VCaP (cell line): ENCODE data around the gene ADGRG3.

ENCODE experiments used
- H3K27ac ChIP-seq: fragments of 450-650 bp; 2 replicates; pipeline ENCODE4 v1.5.1; 2017
- TF ChIP-seq, protein P1 (sequence below): fragments of 450-650 bp; conservative IDR thresholded peaks from 2 replicates; pipeline ENCODE4 v1.5.1; 2017; ENCODE audit warnings: mild to moderate bottlenecking, moderate library complexity

Gene ADGRG3

DNA sequence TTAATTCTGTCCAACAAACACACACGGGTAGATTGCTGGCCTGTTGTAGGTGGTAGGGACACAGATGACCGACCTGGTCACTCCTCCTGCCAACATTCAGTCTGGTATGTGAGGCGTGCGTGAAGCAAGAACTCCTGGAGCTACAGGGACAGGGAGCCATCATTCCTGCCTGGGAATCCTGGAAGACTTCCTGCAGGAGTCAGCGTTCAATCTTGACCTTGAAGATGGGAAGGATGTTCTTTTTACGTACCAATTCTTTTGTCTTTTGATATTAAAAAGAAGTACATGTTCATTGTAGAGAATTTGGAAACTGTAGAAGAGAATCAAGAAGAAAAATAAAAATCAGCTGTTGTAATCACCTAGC, 3.5 kb upstream of the ADGRG3 start:
- TF ChIP-seq, protein P1, sequence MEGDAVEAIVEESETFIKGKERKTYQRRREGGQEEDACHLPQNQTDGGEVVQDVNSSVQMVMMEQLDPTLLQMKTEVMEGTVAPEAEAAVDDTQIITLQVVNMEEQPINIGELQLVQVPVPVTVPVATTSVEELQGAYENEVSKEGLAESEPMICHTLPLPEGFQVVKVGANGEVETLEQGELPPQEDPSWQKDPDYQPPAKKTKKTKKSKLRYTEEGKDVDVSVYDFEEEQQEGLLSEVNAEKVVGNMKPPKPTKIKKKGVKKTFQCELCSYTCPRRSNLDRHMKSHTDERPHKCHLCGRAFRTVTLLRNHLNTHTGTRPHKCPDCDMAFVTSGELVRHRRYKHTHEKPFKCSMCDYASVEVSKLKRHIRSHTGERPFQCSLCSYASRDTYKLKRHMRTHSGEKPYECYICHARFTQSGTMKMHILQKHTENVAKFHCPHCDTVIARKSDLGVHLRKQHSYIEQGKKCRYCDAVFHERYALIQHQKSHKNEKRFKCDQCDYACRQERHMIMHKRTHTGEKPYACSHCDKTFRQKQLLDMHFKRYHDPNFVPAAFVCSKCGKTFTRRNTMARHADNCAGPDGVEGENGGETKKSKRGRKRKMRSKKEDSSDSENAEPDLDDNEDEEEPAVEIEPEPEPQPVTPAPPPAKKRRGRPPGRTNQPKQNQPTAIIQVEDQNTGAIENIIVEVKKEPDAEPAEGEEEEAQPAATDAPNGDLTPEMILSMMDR, result no peak
- H3K27ac ChIP-seq, result no peak overlapping the region

DNA sequence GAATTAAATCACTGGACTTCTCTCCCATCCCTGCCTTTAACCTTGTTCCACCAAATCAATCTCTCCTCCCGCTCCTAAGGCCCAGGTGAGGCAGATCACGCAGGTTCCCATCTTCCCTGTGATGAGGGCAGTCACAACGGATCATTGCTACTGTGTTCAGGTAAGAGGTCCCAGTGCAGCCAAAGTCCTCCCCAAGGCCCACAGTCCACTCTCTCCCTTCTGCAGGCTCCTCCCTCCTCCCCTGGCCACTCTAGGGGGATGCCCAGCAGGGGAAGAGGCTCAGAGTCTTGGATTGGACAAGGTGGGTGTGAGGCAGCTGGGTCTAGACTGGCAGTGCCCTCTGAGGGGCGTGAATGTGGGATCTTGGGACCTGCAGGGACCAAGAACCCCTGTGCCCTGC, 2.6 kb upstream of the ADGRG3 start:
- TF ChIP-seq, protein P1, result no peak
- no peak overlapping the region for H3K27ac ChIP-seq

DNA sequence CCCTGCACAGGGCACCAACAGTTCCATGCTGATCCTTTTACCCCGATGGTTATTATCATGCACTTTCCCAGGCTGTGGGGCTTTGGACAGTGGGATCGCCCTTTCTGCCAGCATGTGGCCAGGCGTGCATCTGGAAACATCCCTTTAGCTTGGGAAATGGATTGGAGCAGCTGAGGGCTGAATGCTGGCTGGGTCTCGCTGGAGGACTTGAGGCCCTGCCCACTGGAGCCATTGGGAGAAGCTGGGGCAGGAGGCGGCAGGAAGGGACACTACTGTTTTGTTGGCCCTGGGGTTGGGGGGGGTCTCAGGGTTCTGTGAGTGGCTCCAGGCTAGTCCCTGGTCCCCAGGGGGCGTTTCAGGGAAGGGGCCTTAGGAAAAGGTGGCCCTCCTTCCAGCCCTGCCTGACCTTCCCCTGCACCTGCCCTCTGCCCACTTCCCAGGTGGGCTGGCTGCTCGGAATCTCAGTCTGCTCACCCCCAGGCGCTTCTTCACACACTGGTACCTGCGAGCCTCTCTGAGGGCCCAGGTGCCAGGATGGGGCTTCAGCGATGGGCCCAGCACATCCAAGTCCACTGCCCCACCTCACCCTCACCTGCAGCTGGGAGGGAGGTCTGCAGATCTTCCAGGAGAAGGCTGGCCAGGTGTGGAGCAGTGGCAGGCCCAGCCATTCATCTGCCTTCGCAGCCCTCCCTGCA, 1.6 kb upstream of the ADGRG3 start:
- TF ChIP-seq, protein P1, result no peak
- H3K27ac ChIP-seq, result no peak overlapping the region

DNA sequence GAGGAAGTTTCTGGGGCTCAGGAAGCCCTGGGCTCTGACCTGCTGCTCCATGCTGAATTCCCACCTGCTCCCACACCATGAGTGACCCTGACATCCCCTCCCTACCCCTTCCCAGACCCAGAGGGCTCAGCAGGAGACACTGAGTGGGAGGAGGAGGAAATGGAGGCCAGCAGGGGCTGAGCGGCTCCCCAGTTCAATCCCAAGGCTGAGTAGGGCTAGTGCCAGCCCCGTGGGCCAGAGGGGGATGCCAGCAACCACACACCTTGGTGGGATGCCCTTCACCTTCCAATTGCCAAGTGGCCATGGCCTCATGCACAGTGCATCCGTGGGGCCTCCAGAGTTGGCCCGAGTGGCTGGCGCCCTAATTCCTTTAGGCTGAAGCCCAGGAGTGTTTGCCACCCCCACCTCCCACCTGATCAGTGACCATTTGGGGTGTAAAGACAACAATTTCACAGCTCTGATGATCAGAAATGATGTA, 1.0 kb upstream of the ADGRG3 start:
- TF ChIP-seq, protein P1, result no peak
- no peak overlapping the region for H3K27ac ChIP-seq

DNA sequence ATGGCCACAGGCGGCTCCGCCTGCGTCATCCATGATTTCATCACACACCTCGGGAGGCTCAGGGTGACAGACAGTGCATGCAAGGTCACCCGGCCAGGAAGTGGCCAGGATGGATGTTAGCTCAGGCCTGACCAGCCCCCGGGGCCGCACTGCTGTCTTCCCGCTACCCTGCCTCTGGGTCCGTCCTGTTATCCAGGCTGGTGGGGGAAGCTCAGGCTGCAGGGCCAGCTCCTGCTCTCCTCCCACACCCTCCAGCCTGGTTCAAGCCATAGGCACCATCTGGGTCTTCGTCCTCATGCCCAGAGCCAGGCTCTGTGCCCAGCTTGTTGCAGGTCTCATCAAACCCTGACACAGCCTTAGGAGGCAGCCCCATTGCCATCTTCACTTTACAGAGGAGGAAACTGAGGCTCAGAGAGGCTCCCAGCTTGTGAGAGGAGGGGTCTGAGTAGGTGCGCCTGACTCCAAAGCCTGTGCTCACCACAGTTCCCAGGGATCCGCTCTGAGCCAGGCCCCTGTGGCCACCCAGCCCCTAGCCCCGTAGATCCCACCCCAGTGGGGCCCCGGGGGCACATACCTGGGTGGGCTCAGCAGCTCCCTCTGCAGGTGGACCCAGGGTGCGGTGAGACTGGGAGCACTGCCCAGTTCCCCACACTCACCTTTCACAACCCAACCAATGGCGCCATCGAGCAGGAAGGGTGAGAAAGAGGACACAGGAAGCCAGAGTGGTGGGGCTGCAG, 412 bp upstream of the ADGRG3 start:
- TF ChIP-seq, protein P1, result no peak
- no peak overlapping the region for H3K27ac ChIP-seq

DNA sequence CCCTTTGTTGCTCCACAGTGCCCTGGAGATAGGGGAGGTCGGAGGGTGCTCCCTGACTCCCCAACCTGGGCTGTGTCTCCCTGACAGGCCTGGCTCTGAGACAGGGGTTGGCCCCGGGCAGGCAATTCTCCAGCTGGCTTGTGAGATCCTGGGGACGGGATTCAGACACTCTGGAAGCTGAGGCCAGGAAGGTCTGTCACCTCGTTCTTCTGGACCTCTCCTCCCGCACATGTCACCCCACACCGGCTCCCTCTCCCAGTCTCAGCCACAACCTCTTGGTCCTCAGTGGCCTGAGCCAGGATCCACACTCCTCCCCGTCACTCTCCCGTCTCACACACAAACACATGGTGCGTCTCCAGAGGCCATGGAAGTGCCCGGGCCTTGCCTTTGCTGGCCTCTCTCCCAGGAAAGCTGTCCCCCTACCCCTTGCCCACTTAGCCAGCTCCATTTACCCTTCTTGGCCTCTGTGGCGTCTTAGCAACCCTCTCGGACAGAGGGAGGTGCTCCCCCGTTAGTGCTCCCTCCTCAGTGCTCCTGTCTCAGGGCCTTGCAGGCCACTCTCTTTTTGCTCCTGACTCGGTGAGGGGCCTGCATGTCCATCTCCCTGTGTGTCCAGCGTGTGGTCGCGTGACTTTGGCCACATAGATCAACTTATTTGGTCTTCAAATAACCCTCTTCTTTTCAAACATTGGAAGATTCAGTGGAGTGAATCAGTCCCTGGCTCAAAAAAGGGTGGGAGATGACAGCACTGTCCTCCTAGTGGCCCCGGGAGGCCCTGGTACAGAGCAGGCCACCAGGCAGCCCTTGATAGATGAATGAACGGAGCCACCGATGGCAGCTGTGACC, 747 bp downstream of the ADGRG3 start:
- no peak overlapping the region for H3K27ac ChIP-seq
- TF ChIP-seq, protein P1, result no peak
